COR-L47 (cell line): ENCODE data around the gene MRPL52.
A peak's percentile ranks its signal among the peaks of the same experiment; 100 is the strongest.

Source experiments
- DNase-seq: peaks from one replicate; lab custom pipeline; 2025; lab: John Stamatoyannopoulos, UW

MRPL52 gene

DNA sequence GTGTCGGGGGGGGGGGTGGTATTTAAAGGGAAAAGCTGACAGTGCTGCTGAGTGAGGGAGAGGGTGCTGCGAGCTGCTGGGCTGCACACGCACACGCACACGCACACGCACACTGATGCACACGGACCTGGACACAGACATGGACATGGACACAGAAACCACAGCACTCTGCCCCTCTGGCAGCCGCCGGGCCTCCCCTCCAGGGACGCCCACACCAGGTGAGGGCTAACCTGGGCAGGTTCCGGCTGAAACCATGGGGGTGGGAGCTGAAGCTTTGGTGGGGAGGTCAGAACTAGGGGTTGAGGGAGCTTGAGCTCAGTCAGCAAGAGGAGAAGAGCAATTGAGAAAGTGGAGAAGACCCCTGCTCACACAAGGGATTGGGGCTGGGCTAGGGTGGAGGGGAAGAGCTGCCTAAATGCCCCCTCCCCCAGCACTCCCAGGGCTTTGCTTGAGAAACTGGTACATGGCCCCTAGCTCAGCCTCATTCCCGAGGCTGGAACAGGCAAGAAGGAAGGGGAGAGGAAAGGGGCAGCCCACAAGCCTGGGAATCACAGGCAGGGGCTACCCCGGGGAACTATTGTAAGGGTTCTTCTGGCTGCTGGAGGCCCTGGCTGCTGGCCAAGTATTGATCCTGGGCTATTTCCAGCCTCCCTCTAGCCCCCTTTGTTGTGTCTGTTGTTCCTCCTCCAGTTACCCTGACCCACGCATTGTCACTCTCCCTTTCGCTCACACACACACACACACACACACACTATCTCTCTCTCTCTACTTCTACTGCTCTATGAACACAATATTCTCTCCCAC, 53.7 kb downstream of the MRPL52 start, which contains the start of gene REM2:
TSS of gene REM2 (plus strand) at position 50 of the 804 bp plus-strand sequence. CDS start at position 116, 66 bp downstream.
- peak; percentile 64 for DNase-seq

DNA sequence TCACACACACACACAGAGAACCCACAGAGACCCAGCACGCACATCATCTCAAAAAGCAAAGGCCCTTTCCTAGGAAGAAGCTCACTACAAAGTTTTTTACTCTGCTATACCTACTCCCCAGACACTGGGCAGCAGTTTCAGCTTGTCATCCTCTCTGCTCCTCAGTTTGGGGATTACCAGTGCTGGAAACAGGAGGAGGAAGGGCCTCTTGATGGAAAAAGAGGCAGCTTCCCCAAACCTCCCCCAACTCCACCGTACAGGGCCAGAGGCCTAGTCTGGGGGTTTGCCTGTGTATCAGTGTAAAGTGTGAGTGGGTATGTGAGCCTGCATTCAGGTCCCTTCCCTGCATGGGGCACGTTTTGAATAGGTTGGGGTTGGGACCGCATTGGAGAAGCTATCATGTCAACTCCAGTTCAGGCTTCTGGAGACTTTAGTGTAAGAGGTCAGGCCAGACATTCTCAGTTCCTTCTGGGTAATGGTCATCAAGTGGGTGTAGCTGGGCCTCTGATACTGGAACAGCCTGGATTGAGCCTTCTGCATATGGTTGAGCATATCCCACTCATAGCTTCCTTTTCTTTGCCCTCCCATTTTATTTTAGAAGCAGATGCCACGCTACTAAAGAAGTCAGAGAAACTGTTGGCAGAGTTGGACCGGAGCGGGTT, 54.5 kb downstream of the MRPL52 start:
- DNase-seq: no peak
